GM18907 (cell line): ENCODE measurements around the gene TBX3.

ENCODE experiments used
- ATAC-seq: cut with Tn5 transposase; IDR thresholded peaks from one replicate; pipeline ENCODE4 v1.9.1; 2021; ENCODE audit warnings: mild to moderate bottlenecking, moderate library complexity; ENCODE audit not compliant: unreplicated experiment

TBX3 gene

DNA sequence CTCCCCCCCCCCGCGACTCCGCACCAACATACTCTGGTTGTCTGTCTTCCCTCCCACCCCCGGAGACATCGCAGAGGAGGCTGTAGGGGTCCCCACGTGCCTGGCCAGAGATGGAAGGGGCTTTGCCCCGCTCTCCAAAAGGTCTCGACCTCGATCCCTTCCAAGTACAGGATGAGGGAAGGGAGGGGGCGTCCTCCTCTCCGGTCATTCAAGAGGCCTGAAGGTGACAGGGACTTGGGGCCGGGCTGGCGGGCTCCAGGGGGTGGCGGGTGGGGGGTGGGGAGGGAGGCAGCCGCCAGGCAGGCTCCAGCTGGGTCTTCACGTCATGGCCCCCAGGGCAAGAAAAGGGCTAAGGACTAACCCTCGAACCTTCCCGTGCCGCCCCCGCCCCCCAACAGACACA, 15.1 kb downstream of the TBX3 start:
- ATAC-seq: no peak

GRCh38 chr12:114668151-114668885, 15.7 kb downstream of the TBX3 start:
- ATAC-seq: no peak

GRCh38 chr12:114667669-114668150, 16.3 kb downstream of the TBX3 start:
- ATAC-seq: no peak

- ATAC-seq: no peak
Measured at GRCh38 chr12:114666746-114667668, 17.0 kb downstream of the TBX3 start.

GRCh38 chr12:114665411-114666260, 18.3 kb downstream of the TBX3 start:
- ATAC-seq: no peak

DNA sequence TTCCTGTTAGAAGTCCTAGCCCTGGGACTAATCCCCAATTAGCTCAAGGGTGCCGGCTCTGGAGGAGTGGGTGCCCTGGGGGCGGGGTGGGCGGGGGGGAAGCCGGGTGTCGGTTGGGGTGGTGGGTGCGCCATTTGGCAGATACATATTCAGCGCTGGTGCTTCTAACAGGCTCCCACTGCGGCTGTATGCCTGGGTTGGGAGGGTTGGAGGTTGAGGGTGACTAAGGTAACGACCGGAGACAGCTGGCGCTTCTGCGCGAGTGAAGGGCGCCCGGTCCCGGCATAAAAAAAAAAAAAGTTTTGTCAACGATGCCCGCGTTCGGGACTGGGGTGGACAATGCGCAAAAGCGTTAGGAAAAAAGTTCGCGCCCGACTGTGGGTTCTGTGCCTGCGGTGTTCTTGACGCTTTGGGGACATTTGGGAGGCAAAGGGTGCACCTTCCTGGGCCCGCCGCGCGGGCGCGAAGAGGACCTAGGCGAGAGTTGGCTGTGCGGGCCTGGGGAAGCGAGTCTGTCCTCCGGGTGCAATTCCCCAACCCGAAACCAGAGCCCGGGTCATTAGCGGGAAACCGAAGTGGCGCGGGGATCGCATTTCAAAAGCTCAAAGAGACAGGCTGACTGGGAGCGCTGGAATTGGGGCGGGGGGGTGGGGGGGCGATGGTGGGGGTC, 19.2 kb downstream of the TBX3 start:
- ATAC-seq: no peak

DNA sequence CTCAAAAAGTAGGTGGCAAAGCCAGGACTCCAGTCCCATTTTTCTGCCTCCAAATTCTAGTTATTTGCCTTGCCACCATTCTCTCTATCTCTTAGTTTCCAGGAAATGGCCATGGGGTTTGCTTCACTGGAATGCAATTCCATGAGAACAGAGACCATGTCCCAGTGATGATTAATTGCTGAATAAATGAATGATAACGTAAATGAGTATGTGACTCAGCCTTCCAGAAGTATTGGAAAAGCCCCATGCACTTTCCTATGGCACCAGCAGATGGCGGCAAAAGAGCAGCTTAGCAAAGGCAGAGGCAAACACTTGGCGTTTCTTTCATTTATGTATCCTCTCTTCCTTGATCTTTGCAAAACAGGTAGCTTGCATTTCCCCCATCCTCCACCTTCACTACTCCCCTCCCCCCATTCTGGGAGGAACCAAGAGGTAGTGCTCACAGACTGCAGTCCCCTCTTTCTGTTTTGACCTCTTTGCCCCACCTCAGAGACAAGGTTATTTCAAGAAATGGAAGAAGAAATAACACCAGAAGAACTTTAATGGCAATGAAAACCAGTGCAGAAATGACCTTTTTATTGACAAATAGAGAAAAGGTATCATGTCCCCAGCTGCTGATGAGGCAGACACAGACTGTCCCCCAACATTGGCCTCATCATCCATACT, 21.3 kb downstream of the TBX3 start:
- ATAC-seq: no peak

GRCh38 chr12:114661245-114661644, 22.7 kb downstream of the TBX3 start:
- no peak for ATAC-seq

GRCh38 chr12:114659084-114659483, 24.9 kb downstream of the TBX3 start:
- ATAC-seq: no peak

DNA sequence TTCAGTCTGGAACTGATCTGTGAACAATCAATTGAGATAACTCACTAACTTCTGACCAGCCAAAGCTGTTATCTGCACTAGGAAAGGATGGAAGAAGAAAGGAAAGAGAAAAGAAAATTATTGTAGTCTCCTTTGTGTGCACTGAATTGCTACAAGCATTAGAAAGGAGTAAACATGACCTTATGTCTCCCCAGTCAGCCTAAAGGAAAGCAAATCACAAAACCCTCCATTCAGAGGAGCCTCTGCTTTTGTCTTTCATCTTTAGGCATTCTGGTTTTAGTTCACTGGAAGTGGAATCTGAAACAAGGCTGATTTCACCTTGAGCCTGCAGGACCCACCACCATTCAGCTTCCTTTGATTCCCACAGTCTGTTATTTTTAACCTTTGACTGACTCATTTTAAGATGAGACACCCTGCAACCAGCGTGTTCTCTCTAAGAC, 26.0 kb downstream of the TBX3 start:
- no peak for ATAC-seq

- no peak for ATAC-seq
Measured at GRCh38 chr12:114657597-114657920, 26.4 kb downstream of the TBX3 start.

DNA sequence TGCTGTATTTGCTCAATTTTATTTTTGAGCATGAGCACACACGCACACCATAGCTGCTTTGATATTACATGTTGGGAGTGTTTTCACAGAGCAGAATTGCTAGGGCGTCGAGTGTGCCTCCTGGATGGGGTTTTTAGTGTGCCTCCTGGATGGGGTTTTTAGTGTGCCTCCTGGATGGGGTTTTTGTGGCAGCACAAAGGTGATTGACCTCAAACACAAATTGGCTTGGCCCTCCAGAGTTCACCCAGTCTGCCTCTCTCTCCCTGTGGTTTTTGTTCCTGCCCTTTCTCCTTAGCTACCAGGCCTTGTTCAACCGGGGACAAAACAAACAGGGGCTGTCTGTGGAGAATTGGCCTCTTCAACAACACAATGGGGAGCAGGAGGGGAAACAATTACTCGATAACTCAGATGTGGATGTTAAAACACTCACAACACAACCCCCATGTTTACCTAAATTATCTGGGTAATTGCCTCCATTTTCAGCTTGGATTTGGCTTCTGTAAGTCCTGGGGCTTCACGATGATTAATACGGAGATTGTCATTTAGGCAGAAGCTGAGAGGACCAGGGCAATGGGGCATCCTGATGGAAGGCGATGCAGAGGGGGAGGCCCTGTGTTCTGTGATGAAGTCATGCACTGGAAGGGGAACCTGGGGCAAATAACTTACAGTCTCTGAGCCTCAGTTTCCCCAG, 26.9 kb downstream of the TBX3 start:
- ATAC-seq: no peak

- ATAC-seq: no peak
Measured at GRCh38 chr12:114655934-114656749, 27.8 kb downstream of the TBX3 start.

DNA sequence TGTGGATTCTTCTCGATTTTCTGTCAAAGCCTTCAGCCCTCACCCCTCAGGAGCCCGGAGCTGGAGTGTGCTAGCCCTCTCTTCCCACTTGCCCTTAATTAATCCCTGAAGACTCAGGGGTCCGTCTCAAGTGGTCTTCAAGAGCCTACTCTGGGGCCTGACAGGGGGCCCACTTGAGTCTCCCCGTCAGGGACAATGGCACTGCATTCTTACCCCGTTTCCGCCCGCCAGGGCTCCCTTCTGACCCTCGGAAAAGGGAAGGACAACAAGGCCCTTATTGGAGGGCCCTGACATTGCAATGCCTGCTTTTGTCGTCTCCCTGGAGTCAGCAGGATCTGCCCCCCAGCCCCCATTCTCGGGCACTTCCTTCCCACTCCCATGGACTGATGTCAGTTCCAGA, 34.4 kb downstream of the TBX3 start:
- no peak for ATAC-seq

DNA sequence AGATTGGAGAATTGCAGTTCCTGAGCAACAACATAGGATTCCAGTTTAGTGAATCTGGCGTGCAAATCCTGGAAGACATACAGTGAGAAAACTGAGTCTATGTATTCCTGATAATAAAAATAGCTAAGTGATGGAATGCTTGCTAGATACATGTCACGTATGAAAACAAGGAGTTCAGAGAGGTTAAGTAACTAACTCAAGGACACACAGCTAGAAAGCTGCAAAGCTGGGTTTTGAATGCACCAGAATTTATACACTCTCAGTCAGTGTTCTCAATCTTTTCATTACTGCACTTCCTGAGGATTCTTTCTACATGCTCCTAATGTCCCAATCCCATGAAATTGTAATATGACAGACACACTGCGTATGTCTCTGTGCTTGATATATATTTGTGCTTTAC, 35.3 kb downstream of the TBX3 start:
- ATAC-seq: no peak

GRCh38 chr12:114638790-114639435, 45.1 kb downstream of the TBX3 start:
- ATAC-seq: no peak

DNA sequence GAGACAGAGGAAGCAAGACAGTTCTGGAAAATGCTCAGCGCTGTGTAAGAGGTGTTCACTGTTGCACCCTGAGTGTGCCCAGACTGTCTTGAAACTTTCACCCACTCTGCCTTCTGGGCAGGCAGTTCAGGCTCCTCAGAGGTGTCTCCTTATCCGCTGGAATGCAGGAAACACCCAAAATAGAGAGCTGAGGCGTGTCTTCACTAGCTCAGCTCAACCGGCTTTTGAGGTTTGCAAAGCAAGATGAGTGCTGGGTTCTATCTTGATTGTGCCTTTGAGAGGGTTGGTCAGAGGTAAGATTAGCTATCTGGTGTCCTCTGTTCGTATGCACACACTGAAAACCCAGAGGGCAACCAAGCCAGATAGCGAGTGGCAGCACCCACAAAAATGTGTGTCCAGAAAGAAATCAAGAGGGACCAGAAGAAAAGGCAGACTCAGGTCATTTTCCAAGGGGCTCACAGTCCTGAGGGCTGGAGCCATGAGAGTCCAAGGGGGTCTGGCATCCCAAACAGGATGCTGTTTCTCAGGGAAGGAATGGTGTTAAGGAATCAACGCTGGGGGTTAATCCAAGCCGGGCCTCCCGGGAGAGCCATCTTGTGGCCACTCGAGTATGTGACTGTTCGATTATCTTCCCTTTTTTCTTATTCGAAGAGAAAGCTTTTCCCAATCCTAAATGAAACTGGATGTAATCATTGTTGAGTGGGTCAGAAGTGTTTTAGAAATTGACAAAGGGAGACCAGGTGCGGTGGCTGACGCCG, 47.1 kb downstream of the TBX3 start:
- no peak for ATAC-seq
